Fibroblast of skin of left biceps (primary cell): ENCODE measurements around the gene PRIMA1.

ENCODE experiments used
- DNase-seq, 2 experiments: peaks; one replicate each; pipeline ENCODE4 v3.0.0-alpha.2; 2013; ENCODE audit warnings: low read depth in 2 of 2

PRIMA1 gene

GRCh38 chr14:93757206-93757605 lies 31.1 kb downstream of the PRIMA1 start:
- no peak for DNase-seq

- no peak for DNase-seq
These were observed 34.6 kb downstream of the PRIMA1 start for GRCh38 chr14:93753647-93754046.

- DNase-seq = no peak
These were observed 35.2 kb downstream of the PRIMA1 start for GRCh38 chr14:93752980-93753561.

- no peak for DNase-seq
These were observed 36.2 kb downstream of the PRIMA1 start for GRCh38 chr14:93751946-93752655.

GRCh38 chr14:93749076-93749420 lies 39.2 kb downstream of the PRIMA1 start:
- no peak for DNase-seq

GRCh38 chr14:93748208-93749075 lies 39.8 kb downstream of the PRIMA1 start:
- no peak for DNase-seq

- no peak for DNase-seq
These were observed 40.7 kb downstream of the PRIMA1 start for GRCh38 chr14:93747560-93747959.

- no peak for DNase-seq
These were observed 41.2 kb downstream of the PRIMA1 start for GRCh38 chr14:93747102-93747501.

GRCh38 chr14:93745603-93746273 lies 42.5 kb downstream of the PRIMA1 start:
- no peak for DNase-seq

- DNase-seq = no peak
These were observed 43.4 kb downstream of the PRIMA1 start for GRCh38 chr14:93744876-93745275.

- no peak for DNase-seq
These were observed 44.1 kb downstream of the PRIMA1 start for GRCh38 chr14:93744176-93744575.

GRCh38 chr14:93743270-93744060 lies 44.8 kb downstream of the PRIMA1 start:
- DNase-seq = no peak

- no peak for DNase-seq
These were observed 45.5 kb downstream of the PRIMA1 start for GRCh38 chr14:93742761-93743160.

GRCh38 chr14:93741556-93742230 lies 46.6 kb downstream of the PRIMA1 start:
- no peak for DNase-seq

GRCh38 chr14:93737634-93738033 lies 50.7 kb downstream of the PRIMA1 start:
- no peak for DNase-seq

GRCh38 chr14:93736378-93737014 lies 51.8 kb downstream of the PRIMA1 start:
- DNase-seq = no peak

GRCh38 chr14:93735206-93735605 lies 53.1 kb downstream of the PRIMA1 start:
- no peak for DNase-seq

- DNase-seq = no peak
These were observed 54.0 kb downstream of the PRIMA1 start for GRCh38 chr14:93734086-93734822.

- DNase-seq = no peak
These were observed 54.7 kb downstream of the PRIMA1 start for GRCh38 chr14:93733631-93734030.

- no peak for DNase-seq
These were observed 55.1 kb downstream of the PRIMA1 start for GRCh38 chr14:93733231-93733630.
